A673 (cell line): Measurements from ENCODE around the gene MS4A12.

ENCODE experiments used
- CTCF ChIP-seq: fragments of 300-800, 200-600 bp; sonication (generic); conservative IDR thresholded peaks from 2 replicates; pipeline ENCODE4 v1.5.1; 2017; ENCODE audit warnings: low read depth, mild to moderate bottlenecking, antibody characterized with exemption, low read length, moderate library complexity, mixed read lengths
- EZH2 ChIP-seq: fragments of 200-600 bp; sonication (generic); IDR thresholded peaks from 2 replicates; pipeline ENCODE4 v1.6.1; 2017; ENCODE audit warnings: borderline replicate concordance, low read depth, mild to moderate bottlenecking, mixed read lengths, antibody characterized with exemption, low read length; ENCODE audit not compliant: poor library complexity, severe bottlenecking

- peak; percentile 72 for TF ChIP-seq CTCF
- TF ChIP-seq EZH2 = no peak
Observed at GRCh38 chr11:60485987-60486386, 6.6 kb upstream of the MS4A12 start.
